ENCODE measurements around the gene OR4A5. TPM values are rescaled to one million over a fixed set of nuclear protein-coding genes. Genes with fewer than 3 reads are reported as not detected.

OR4A5 gene
- total and polyA plus RNA-seq, 2 of the 8 experiments (the other 6 are each of a cell fraction or from before 2014, with no cell fraction given), result not detected

Other genes with a start within 250 kb of the OR4A5 start
- not detected in 2 replicates for gene OR4C46, start 102.8 kb upstream of the OR4A5 start, total RNA-seq (2021; fragmentation: NEBNext Ultra II Directional; extraction: Animal tissue kit (Norgen Biotek cat#: 25700))
- gene OR4C46, start 102.8 kb upstream of the OR4A5 start, polyA plus RNA-seq (2011; rRNA removed), result not detected in 2 replicates

All from H1 (cell line).